SK-N-MC (cell line): ENCODE results near the gene BRINP3.

Source experiments
- EZH2 ChIP-seq: fragments of 200-600 bp; sonication (generic); IDR thresholded peaks from one replicate; pipeline ENCODE4 v1.6.1; 2017; ENCODE audit warnings: antibody characterized with exemption
- POLR2AphosphoS5 ChIP-seq: IDR thresholded peaks from 2 replicates; pipeline ENCODE4 v1.6.1; 2012; ENCODE audit warnings: mild to moderate bottlenecking, low read depth, low read length, borderline replicate concordance

DNA sequence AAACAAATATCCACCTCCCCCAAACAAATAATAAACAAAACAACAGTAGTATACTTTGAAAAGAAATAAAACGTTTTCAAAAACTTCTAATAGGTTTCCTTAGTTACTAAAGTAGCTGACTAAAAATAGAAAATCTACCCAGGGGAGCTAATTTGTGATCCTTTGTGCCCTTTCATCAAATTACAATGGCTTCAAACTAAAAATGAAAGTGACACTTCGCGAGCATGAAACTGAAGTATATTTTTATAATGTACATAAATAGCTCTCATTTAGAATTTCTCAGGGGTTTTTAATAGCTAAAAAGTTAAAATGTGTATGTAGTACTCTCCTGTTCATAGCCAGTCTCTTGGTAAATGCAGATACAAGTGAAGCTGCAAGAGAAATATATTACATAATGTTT, 78.4 kb downstream of the BRINP3 start:
- no peak for TF ChIP-seq EZH2
- TF ChIP-seq POLR2AphosphoS5 = no peak
